Hematopoietic multipotent progenitor cell treated with erythropoietin and hydrocortisone succinate and interleukin-3 and kit ligand, for 4 days (in vitro differentiated cells): ENCODE results near the gene SRP72.

Experiments used
- DNase-seq: peaks from one replicate; pipeline ENCODE4 v3.0.0-alpha.2; 2015

Gene SRP72

GRCh38 chr4:56552273-56552672 is 84.9 kb downstream of the SRP72 start:
- no peak for DNase-seq
